Omental fat pad (tissue), 4 donors: Measurements from ENCODE around the gene AFMID. TPM values are rescaled to one million over a fixed set of nuclear protein-coding genes. Genes with fewer than 3 reads are reported as not detected.
"Not testable (repeated sequence)": the region's sequence is repeated elsewhere in the genome, so short reads cannot be mapped to it uniquely, and the experiment has no call there.

Source experiments
- ATAC-seq: fragments of 150-250 bp; one replicate; pipeline ENCODE4 v1.9.1; 2016; ENCODE audit warnings: mild to moderate bottlenecking, moderate library complexity; ENCODE audit not compliant: low FRiP score
- DNase-seq: peaks from one replicate; pipeline ENCODE4 v3.0.0-alpha.2; 2019; ENCODE audit warnings: low spot score
- total RNA-seq, 4 donors: library from RNA; depleted of rRNA; stranded (reverse); fragments of >200 nt; gene quantifications; one replicate each; pipeline ENCODE4 v1.1.0, GENCODE V29; 2016
- TF ChIP-seq, protein P1 (sequence below), 3 donors: fragments of 450-650 bp; IDR thresholded peaks; one replicate each; pipeline ENCODE4 v1.5.1; 2016 to 2017; ENCODE audit warnings: antibody characterized with exemption in 3 of 3, mild to moderate bottlenecking in 3 of 3, moderate library complexity in 2 of 3

AFMID gene
- total RNA-seq, 4 donors from 2014 or later, result 21.7 to 29.0 (median 26.0) TPM

- DNase-seq, result no peak
- TF ChIP-seq, protein P1, sequence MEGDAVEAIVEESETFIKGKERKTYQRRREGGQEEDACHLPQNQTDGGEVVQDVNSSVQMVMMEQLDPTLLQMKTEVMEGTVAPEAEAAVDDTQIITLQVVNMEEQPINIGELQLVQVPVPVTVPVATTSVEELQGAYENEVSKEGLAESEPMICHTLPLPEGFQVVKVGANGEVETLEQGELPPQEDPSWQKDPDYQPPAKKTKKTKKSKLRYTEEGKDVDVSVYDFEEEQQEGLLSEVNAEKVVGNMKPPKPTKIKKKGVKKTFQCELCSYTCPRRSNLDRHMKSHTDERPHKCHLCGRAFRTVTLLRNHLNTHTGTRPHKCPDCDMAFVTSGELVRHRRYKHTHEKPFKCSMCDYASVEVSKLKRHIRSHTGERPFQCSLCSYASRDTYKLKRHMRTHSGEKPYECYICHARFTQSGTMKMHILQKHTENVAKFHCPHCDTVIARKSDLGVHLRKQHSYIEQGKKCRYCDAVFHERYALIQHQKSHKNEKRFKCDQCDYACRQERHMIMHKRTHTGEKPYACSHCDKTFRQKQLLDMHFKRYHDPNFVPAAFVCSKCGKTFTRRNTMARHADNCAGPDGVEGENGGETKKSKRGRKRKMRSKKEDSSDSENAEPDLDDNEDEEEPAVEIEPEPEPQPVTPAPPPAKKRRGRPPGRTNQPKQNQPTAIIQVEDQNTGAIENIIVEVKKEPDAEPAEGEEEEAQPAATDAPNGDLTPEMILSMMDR (IDR thresholded peaks at IDR 0.05), result no peak
- no peak for ATAC-seq
Observed at GRCh38 chr17:78164748-78165607, 22.2 kb upstream of the AFMID start.

- TF ChIP-seq, protein P1 (IDR thresholded peaks at IDR 0.05), result no peak
- no peak for DNase-seq
- ATAC-seq, result no peak
Observed at GRCh38 chr17:78166416-78166815, 20.7 kb upstream of the AFMID start.

DNA sequence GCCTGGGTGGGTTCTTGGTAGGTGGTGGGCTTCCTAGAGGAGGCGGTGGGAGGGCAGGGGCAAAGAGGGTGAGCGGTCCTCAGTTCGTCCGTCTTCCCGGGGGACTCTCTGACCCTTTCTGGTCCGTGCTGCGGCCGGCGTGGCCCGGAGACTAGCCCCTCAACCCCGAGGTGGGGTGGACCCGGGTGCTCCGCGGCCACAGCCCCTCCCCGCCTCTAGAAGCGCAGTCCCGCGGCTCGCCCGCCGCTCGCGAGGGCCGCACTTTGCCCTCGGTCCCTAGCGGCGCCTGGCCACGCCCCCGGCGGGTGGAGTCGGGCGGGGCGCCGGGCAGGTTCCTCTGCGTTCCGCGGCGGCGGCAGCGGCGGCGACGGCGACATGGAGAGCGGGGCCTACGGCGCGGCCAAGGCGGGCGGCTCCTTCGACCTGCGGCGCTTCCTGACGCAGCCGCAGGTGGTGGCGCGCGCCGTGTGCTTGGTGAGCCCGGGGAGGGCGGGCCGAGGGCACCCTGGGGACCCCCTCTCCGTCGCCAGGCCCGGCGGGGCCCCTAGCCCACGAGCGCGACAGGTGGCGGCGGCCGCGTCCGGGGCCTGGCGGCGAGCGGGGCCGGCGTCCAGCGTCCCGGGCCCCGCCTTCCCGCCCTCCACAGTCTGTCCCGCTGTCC is 18.8 kb upstream of the AFMID start, which contains the start of gene SYNGR2:
Gene SYNGR2 (plus strand): TSS at position 340 of the 661 bp plus-strand sequence. CDS start 36 bp downstream, at position 376.
- DNase-seq (peak; percentile 50), ATAC-seq (peak; percentile 56)
- TF ChIP-seq, protein P1 (IDR thresholded peaks at IDR 0.05), result no peak

- TF ChIP-seq, protein P1 (IDR thresholded peaks at IDR 0.05), result no peak
- ATAC-seq, result peak; percentile 37
- no peak for DNase-seq
Observed at GRCh38 chr17:78168903-78169793, 18.0 kb upstream of the AFMID start.

DNA sequence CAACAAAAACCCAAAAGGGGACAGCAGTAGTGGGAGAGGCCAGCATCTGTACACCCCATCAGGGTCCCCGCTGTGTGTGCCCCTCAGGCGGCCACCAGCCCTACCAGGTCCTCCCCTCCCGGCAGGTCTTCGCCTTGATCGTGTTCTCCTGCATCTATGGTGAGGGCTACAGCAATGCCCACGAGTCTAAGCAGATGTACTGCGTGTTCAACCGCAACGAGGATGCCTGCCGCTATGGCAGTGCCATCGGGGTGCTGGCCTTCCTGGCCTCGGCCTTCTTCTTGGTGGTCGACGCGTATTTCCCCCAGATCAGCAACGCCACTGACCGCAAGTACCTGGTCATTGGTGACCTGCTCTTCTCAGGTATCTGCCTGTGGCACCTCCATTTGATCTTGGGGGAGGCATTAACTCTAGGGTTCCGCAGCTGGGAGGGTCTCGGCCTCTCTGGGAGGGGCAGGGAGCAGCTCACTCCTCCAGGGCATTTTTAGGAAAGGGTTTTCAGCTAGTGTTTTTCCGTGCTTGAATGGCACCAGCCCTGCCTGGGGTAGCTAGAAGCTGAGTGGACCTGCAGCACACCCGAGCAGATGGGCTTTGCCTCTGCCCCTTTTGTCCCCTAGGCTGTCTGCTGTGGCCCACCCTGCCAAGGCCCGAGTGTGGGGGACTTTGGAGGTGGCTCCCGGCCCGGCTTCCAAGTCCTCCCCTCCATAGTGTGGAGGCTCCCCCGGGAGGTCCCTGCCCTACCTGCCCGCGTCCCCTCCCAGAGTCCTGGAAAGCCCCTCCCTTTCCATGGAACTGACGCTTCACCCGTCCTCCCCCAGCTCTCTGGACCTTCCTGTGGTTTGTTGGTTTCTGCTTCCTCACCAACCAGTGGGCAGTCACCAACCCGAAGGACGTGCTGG is 16.2 kb upstream of the AFMID start:
- ATAC-seq (no peak), DNase-seq (no peak)
- TF ChIP-seq, protein P1 (IDR thresholded peaks at IDR 0.05), result no peak

- not testable (repeated sequence) for DNase-seq, ATAC-seq
Observed at GRCh38 chr17:78171591-78172248, 15.4 kb upstream of the AFMID start.
